Stimulated activated CD4-positive, alpha-beta T cell treated with anti-CD3 and anti-CD28 coated beads, Interleukin-12 subunit alpha, Interleukin-12 subunit beta, amount 100 ng/mL, for 4 hours (primary cell): ENCODE measurements around the gene APLN.

Experiments used
- DNase-seq: peaks from one replicate; pipeline ENCODE4 v3.0.0-alpha.2; 2020

APLN gene

GRCh38 chrX:129638917-129639316 lies 15.8 kb downstream of the APLN start:
- DNase-seq = no peak

- DNase-seq = peak; percentile 69
Measured at GRCh38 chrX:129637217-129638109, 17.3 kb downstream of the APLN start.

- DNase-seq = no peak
Measured at GRCh38 chrX:129636175-129636681, 18.5 kb downstream of the APLN start.

GRCh38 chrX:129634541-129634940 lies 20.2 kb downstream of the APLN start:
- DNase-seq = no peak

- no peak for DNase-seq
Measured at GRCh38 chrX:129632443-129632842, 22.3 kb downstream of the APLN start.

GRCh38 chrX:129631849-129632248 lies 22.9 kb downstream of the APLN start:
- no peak for DNase-seq

- DNase-seq = no peak
Measured at GRCh38 chrX:129629837-129630236, 24.9 kb downstream of the APLN start.

- DNase-seq = no peak
Measured at GRCh38 chrX:129626026-129626425, 28.7 kb downstream of the APLN start.

GRCh38 chrX:129622757-129623301 lies 31.9 kb downstream of the APLN start:
- DNase-seq = no peak

- no peak for DNase-seq
Measured at GRCh38 chrX:129618997-129619396, 35.8 kb downstream of the APLN start.

GRCh38 chrX:129617420-129617819 lies 37.3 kb downstream of the APLN start:
- DNase-seq = no peak

GRCh38 chrX:129614481-129615255 lies 40.1 kb downstream of the APLN start:
- DNase-seq = no peak

- no peak for DNase-seq
Measured at GRCh38 chrX:129613596-129613995, 41.2 kb downstream of the APLN start.

GRCh38 chrX:129612396-129612795 lies 42.4 kb downstream of the APLN start:
- no peak for DNase-seq

- DNase-seq = no peak
Measured at GRCh38 chrX:129609395-129609794, 45.4 kb downstream of the APLN start.

GRCh38 chrX:129608496-129608895 lies 46.3 kb downstream of the APLN start:
- no peak for DNase-seq

GRCh38 chrX:129606918-129607317 lies 47.8 kb downstream of the APLN start:
- DNase-seq = peak; percentile 38

GRCh38 chrX:129600981-129601424 lies 53.8 kb downstream of the APLN start:
- no peak for DNase-seq

- DNase-seq = no peak
Measured at GRCh38 chrX:129599996-129600395, 54.8 kb downstream of the APLN start.

- no peak for DNase-seq
Measured at GRCh38 chrX:129599499-129599898, 55.3 kb downstream of the APLN start.

GRCh38 chrX:129597905-129598304 lies 56.9 kb downstream of the APLN start:
- no peak for DNase-seq

- no peak for DNase-seq
Measured at GRCh38 chrX:129596077-129596476, 58.7 kb downstream of the APLN start.
